Neutrophil (primary cell): ENCODE results near the gene KIF1C.

ENCODE experiments used
- H3K27ac ChIP-seq: fragments of 200-600 bp; sonication (generic); 2 replicates; pipeline ENCODE4 v1.5.1; 2016; ENCODE audit warnings: mild to moderate bottlenecking, moderate library complexity
- H3K27me3 ChIP-seq: fragments of 200-600 bp; sonication (generic); 2 replicates; pipeline ENCODE4 v1.6.0; 2016; ENCODE audit warnings: mild to moderate bottlenecking
- H3K36me3 ChIP-seq: fragments of 200-600 bp; sonication (generic); 2 replicates; pipeline ENCODE4 v1.5.1; 2017
- H3K4me1 ChIP-seq, 2 experiments: fragments of 200-600 bp in 1 of 2; sonication (generic) in 1 of 2; 1 replicate in 1 of 2; 2 replicates in 1 of 2; pipeline versions ENCODE4 v1.5.1 to v1.6.1; 2013 to 2016; ENCODE audit warnings: low read depth in 1 of 2, low read length in 1 of 2, mild to moderate bottlenecking in 1 of 2, moderate library complexity in 1 of 2; ENCODE audit not compliant: control insufficient read depth in 1 of 2, insufficient read depth in 1 of 2
- H3K4me3 ChIP-seq, 2 experiments: fragments of 200-600 bp in 1 of 2; sonication (generic) in 1 of 2; 1 replicate in 1 of 2; 2 replicates in 1 of 2; pipeline ENCODE4 v1.5.1; 2013 to 2016; ENCODE audit warnings: low read depth in 1 of 2, low read length in 1 of 2, mild to moderate bottlenecking in 1 of 2, moderate library complexity in 1 of 2
- H3K9me3 ChIP-seq: fragments of 200-600 bp; sonication (generic); 2 replicates; pipeline ENCODE4 v1.5.1; 2016
- CTCF ChIP-seq: fragments of 200-600 bp; sonication (generic); IDR thresholded peaks from 2 replicates; pipeline ENCODE4 v1.5.1; 2016; ENCODE audit warnings: antibody characterized with exemption

Gene KIF1C

GRCh38 chr17:4967539-4968485, 29.9 kb upstream of the KIF1C start, which contains the start of gene SPAG7:
Gene SPAG7, minus strand, starts transcription at chr17:4967817. Its CDS starts 13 bp downstream, at chr17:4967804.
- peaks cover 44% of the 10 kb centered on the region for H3K36me3 ChIP-seq
- peak within 1 kb of the TSS; percentile 61 to 100 for H3K4me3 ChIP-seq
- H3K27me3 ChIP-seq, result no peaks in the 10 kb centered on the region
- no peaks in the 10 kb centered on the region for H3K9me3 ChIP-seq
- H3K27ac ChIP-seq, result peak within 1 kb of the TSS; percentile 98
- no peak for TF ChIP-seq CTCF
- peaks cover 39 to 40% of the 10 kb centered on the region in 2 experiments for H3K4me1 ChIP-seq

GRCh38 chr17:4968486-4969046, 29.2 kb upstream of the KIF1C start:
- H3K4me3 ChIP-seq, result peak overlapping the region; percentile 61 to 100
- peak overlapping the region; percentile 98 for H3K27ac ChIP-seq
- TF ChIP-seq CTCF, result no peak
- peaks cover 51% of the 10 kb centered on the region for H3K36me3 ChIP-seq
- peaks cover 46 to 47% of the 10 kb centered on the region in 2 experiments for H3K4me1 ChIP-seq
- H3K27me3 ChIP-seq, result no peaks in the 10 kb centered on the region
- H3K9me3 ChIP-seq, result no peaks in the 10 kb centered on the region

GRCh38 chr17:4969047-4969550, 28.7 kb upstream of the KIF1C start:
- H3K36me3 ChIP-seq, result peaks cover 55% of the 10 kb centered on the region
- H3K27ac ChIP-seq, result peak overlapping the region; percentile 98
- TF ChIP-seq CTCF, result no peak
- H3K27me3 ChIP-seq, result no peaks in the 10 kb centered on the region
- peaks cover 52 to 53% of the 10 kb centered on the region in 2 experiments for H3K4me1 ChIP-seq
- H3K4me3 ChIP-seq, result peak overlapping the region in 1 of 2 experiments; percentile 61
- no peaks in the 10 kb centered on the region for H3K9me3 ChIP-seq

GRCh38 chr17:4969551-4970173, 28.1 kb upstream of the KIF1C start:
- Histone ChIP-seq H3K9me3 (no peaks in the 10 kb centered on the region), H3K4me3 (no peak overlapping the region), H3K36me3 (peaks cover 60% of the 10 kb centered on the region), H3K27me3 (no peaks in the 10 kb centered on the region), H3K4me1 (peaks cover 54 to 56% of the 10 kb centered on the region in 2 experiments), H3K27ac (peak overlapping the region; percentile 98)
- no peak for TF ChIP-seq CTCF

- no peak for TF ChIP-seq CTCF
Observed at GRCh38 chr17:4970273-4970672, 27.5 kb upstream of the KIF1C start.

More at GRCh38 chr17:4970273-4970672, 27.5 kb upstream of the KIF1C start:
- peaks cover 54 to 56% of the 10 kb centered on the region in 2 experiments for H3K4me1 ChIP-seq
- no peak overlapping the region for H3K4me3 ChIP-seq
- H3K9me3 ChIP-seq, result no peaks in the 10 kb centered on the region
- peaks cover 64% of the 10 kb centered on the region for H3K36me3 ChIP-seq
- H3K27ac ChIP-seq, result peak overlapping the region; percentile 98
- no peaks in the 10 kb centered on the region for H3K27me3 ChIP-seq
